ENCODE results near the gene CACYBP.

CACYBP gene

GRCh38 chr1:174971902-174972301 is 27.8 kb upstream of the CACYBP start:
- in situ Hi-C loops (cut with MboI; ENCODE audit: low sequenced_read_pairs): no loop called here

- in situ Hi-C loops (cut with MboI; ENCODE audit: low sequenced_read_pairs): no loop called here
These were observed 25.0 kb upstream of the CACYBP start for GRCh38 chr1:174974711-174975119.

GRCh38 chr1:174975764-174976163 is 24.0 kb upstream of the CACYBP start:
- in situ Hi-C loops (cut with MboI; ENCODE audit: low sequenced_read_pairs): no loop called here

GRCh38 chr1:174976436-174977108 is 23.2 kb upstream of the CACYBP start:
- in situ Hi-C loops (cut with MboI; ENCODE audit: low sequenced_read_pairs): no loop called here

- in situ Hi-C loops (cut with MboI; ENCODE audit: low sequenced_read_pairs): loop anchor here (10.0 kb wide), 1 partner anchor 208 kb away; no protein-coding TSS in a partner anchor
These were observed 16.6 kb upstream of the CACYBP start for GRCh38 chr1:174982971-174983689.

GRCh38 chr1:174984952-174985351 is 14.8 kb upstream of the CACYBP start:
- in situ Hi-C loops (cut with MboI; ENCODE audit: low sequenced_read_pairs): loop anchor here (10.0 kb wide), 1 partner anchor 210 kb away; no protein-coding TSS in a partner anchor

GRCh38 chr1:174988539-174988938 is 11.2 kb upstream of the CACYBP start:
- in situ Hi-C loops (cut with MboI; ENCODE audit: low sequenced_read_pairs): loop anchor here (10.0 kb wide), 1 partner anchor 214 kb away; no protein-coding TSS in a partner anchor

- in situ Hi-C loops (cut with MboI; ENCODE audit: low sequenced_read_pairs): loop anchor here (10.0 kb wide), 1 partner anchor 214 kb away; no protein-coding TSS in a partner anchor
These were observed 10.8 kb upstream of the CACYBP start for GRCh38 chr1:174988986-174989385.

- in situ Hi-C loops (cut with MboI; ENCODE audit: low sequenced_read_pairs): loop anchor here (10.0 kb wide), 1 partner anchor 215 kb away; no protein-coding TSS in a partner anchor
These were observed 10.1 kb upstream of the CACYBP start for GRCh38 chr1:174989536-174990220.

- in situ Hi-C loops (cut with MboI; ENCODE audit: low sequenced_read_pairs): no loop called here
These were observed 9.3 kb upstream of the CACYBP start for GRCh38 chr1:174990382-174990999.

- in situ Hi-C loops (cut with MboI; ENCODE audit: low sequenced_read_pairs): no loop called here
These were observed 8.3 kb upstream of the CACYBP start for GRCh38 chr1:174991473-174991872.

- in situ Hi-C loops (cut with MboI; ENCODE audit: low sequenced_read_pairs): no loop called here
These were observed 4.6 kb upstream of the CACYBP start for GRCh38 chr1:174995121-174995520.

- in situ Hi-C loops (cut with MboI; ENCODE audit: low sequenced_read_pairs): no loop called here
These were observed 3.8 kb upstream of the CACYBP start for GRCh38 chr1:174995916-174996315.

- in situ Hi-C loops (cut with MboI; ENCODE audit: low sequenced_read_pairs): no loop called here
These were observed 3.3 kb upstream of the CACYBP start for GRCh38 chr1:174996476-174996875.

GRCh38 chr1:174997041-174997440 is 2.7 kb upstream of the CACYBP start:
- in situ Hi-C loops (cut with MboI; ENCODE audit: low sequenced_read_pairs): no loop called here

- in situ Hi-C loops (cut with MboI; ENCODE audit: low sequenced_read_pairs): no loop called here
These were observed 1.1 kb upstream of the CACYBP start for GRCh38 chr1:174998569-174999215.

GRCh38 chr1:174999216-174999935 is 371 bp upstream of the CACYBP start:
- in situ Hi-C loops (cut with MboI; ENCODE audit: low sequenced_read_pairs): no loop called here

- in situ Hi-C loops (cut with MboI; ENCODE audit: low sequenced_read_pairs): no loop called here
These were observed 995 bp downstream of the CACYBP start for GRCh38 chr1:175000697-175001187.

GRCh38 chr1:175002910-175003517 is 3.3 kb downstream of the CACYBP start:
- in situ Hi-C loops (cut with MboI; ENCODE audit: low sequenced_read_pairs): no loop called here

All from HL-60/S4 treated with phorbol 12-myristate 13-acetate at 8.2 ng/mL for 4 days and 3 days (cell line).